OCI-LY1 (cell line): ENCODE results near the gene RALGPS1.

ENCODE experiments used
- H2AFZ ChIP-seq: fragments of 200-600 bp; sonication (generic), shearing (Covaris generic); 2 replicates; pipeline ENCODE4 v1.6.0; 2014; ENCODE audit warnings: antibody characterized with exemption, mild to moderate bottlenecking, low read length
- H3F3A ChIP-seq: fragments of 200-600 bp; sonication (generic), shearing (Covaris generic); 2 replicates; pipeline ENCODE4 v1.6.0; 2014; ENCODE audit warnings: mild to moderate bottlenecking, antibody characterized with exemption, low read length, moderate library complexity; ENCODE audit not compliant: insufficient read depth
- H3K27ac ChIP-seq: fragments of 200-600 bp; sonication (generic); 2 replicates; pipeline ENCODE4 v1.5.1; 2014; ENCODE audit warnings: low read length, mixed run types, mild to moderate bottlenecking, low read depth; ENCODE audit not compliant: poor library complexity, severe bottlenecking
- H3K27me3 ChIP-seq: fragments of 200-600 bp; sonication (generic); 2 replicates; pipeline ENCODE4 v1.6.0; 2014; ENCODE audit warnings: antibody characterized with exemption, mild to moderate bottlenecking, low read length, moderate library complexity; ENCODE audit not compliant: insufficient read depth
- H3K36me3 ChIP-seq: fragments of 200-600 bp; sonication (generic); 2 replicates; pipeline ENCODE4 v1.6.1; 2014; ENCODE audit warnings: mild to moderate bottlenecking, antibody characterized with exemption, low read length, moderate library complexity, mixed read lengths; ENCODE audit not compliant: insufficient read depth
- H3K4me1 ChIP-seq: fragments of 200-600 bp; sonication (generic); 2 replicates; pipeline ENCODE4 v1.5.1; 2014; ENCODE audit warnings: mild to moderate bottlenecking, low read length, moderate library complexity; ENCODE audit not compliant: insufficient read depth, severe bottlenecking
- H3K4me2 ChIP-seq: fragments of 200-600 bp; sonication (generic), shearing (Covaris generic); 2 replicates; pipeline ENCODE4 v1.6.1; 2014; ENCODE audit warnings: low read length
- H3K4me3 ChIP-seq: fragments of 200-600 bp; sonication (generic); 2 replicates; pipeline ENCODE4 v1.5.1; 2014; ENCODE audit warnings: low read length, low read depth, mild to moderate bottlenecking, mixed read lengths; ENCODE audit not compliant: poor library complexity, severe bottlenecking
- H3K79me2 ChIP-seq: fragments of 200-600 bp; shearing (Covaris generic); 2 replicates; pipeline ENCODE4 v1.6.1; 2016; ENCODE audit warnings: mixed run types, low read length, mixed read lengths; ENCODE audit not compliant: insufficient read depth
- H3K9ac ChIP-seq: fragments of 200-600 bp; sonication (generic), shearing (Covaris generic); 2 replicates; pipeline ENCODE4 v1.6.1; 2014; ENCODE audit warnings: mild to moderate bottlenecking, low read length, mixed read lengths
- H3K9me2 ChIP-seq: fragments of 200-600 bp; sonication (generic), shearing (Covaris generic); 2 replicates; pipeline ENCODE4 v1.6.1; 2014; ENCODE audit warnings: low read depth, mild to moderate bottlenecking, low read length, mixed read lengths
- H3K9me3 ChIP-seq: fragments of 200-600 bp; shearing (Covaris generic); 2 replicates; pipeline ENCODE4 v1.6.1; 2014; ENCODE audit warnings: low read length, mixed read lengths
- H4K20me1 ChIP-seq: fragments of 200-600 bp; sonication (generic), shearing (Covaris generic); 2 replicates; pipeline ENCODE4 v1.6.0; 2016; ENCODE audit warnings: mild to moderate bottlenecking, low read length; ENCODE audit not compliant: insufficient read depth
- EZH2 ChIP-seq: fragments of 200-600 bp; sonication (generic), shearing (Covaris generic); IDR thresholded peaks from 2 replicates; pipeline ENCODE4 v1.8.0; 2017; ENCODE audit warnings: borderline replicate concordance, mixed run types, mild to moderate bottlenecking, antibody characterized with exemption, low read length, moderate library complexity, mixed read lengths
- TF ChIP-seq, protein P1 (sequence below): fragments of 200-600 bp; sonication (generic), shearing (Covaris generic); IDR thresholded peaks from 2 replicates; pipeline ENCODE4 v1.5.1; 2017; ENCODE audit warnings: mild to moderate bottlenecking, antibody characterized with exemption, low read length, moderate library complexity, mixed read lengths

RALGPS1 gene

DNA sequence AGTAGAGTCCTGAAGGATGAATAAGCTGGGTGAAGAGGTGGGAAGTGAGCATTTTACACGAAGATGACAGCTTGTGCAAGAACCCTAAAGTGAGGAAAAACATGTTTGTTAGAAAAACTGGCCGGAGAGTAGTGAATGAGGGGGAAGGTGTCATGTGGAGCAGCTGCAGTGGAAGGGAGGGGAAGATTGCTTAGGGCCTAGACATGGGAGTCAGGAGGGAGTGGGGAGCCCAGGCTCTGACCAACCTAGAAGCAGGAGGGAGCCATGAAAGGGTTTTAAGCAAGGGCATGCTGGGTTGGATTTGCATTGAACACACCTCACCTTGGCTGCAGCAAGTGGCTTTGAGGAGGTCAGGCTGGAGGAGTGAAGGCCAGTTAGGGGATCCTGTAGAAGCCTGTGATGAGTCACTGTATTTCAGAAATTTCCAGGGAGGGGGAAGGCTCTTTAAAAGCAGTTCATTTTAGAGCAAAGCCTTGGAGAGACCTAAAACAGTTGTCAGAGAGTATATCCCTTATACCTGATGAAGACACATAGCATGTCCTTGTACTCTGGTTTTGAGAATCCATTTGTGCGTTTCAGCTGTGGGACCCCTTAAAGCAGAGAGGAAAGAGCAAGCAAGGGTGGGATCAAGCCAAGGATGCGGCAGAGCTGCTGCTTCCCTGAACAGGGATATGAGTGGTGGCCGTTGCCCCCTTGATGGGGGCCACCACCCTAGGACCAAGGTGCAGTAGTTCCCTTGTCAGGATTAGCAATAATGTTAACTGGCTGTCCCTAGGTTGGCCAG is 162.5 kb downstream of the RALGPS1 start:
- Histone ChIP-seq H3K36me3 (no peaks in the 10 kb centered on the region), H3K4me3 (no peak overlapping the region), H3K9ac (no peak overlapping the region), H3F3A (no peaks in the 10 kb centered on the region), H3K27ac (no peak overlapping the region), H3K9me3 (no peaks in the 10 kb centered on the region), H3K9me2 (no peaks in the 10 kb centered on the region), H2AFZ (no peak overlapping the region), H3K4me1 (no peaks in the 10 kb centered on the region), H3K27me3 (no peaks in the 10 kb centered on the region), H3K79me2 (no peaks in the 10 kb centered on the region), H3K4me2 (no peak overlapping the region), H4K20me1 (no peaks in the 10 kb centered on the region)
- TF ChIP-seq, protein P1, sequence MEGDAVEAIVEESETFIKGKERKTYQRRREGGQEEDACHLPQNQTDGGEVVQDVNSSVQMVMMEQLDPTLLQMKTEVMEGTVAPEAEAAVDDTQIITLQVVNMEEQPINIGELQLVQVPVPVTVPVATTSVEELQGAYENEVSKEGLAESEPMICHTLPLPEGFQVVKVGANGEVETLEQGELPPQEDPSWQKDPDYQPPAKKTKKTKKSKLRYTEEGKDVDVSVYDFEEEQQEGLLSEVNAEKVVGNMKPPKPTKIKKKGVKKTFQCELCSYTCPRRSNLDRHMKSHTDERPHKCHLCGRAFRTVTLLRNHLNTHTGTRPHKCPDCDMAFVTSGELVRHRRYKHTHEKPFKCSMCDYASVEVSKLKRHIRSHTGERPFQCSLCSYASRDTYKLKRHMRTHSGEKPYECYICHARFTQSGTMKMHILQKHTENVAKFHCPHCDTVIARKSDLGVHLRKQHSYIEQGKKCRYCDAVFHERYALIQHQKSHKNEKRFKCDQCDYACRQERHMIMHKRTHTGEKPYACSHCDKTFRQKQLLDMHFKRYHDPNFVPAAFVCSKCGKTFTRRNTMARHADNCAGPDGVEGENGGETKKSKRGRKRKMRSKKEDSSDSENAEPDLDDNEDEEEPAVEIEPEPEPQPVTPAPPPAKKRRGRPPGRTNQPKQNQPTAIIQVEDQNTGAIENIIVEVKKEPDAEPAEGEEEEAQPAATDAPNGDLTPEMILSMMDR = no peak
- no peak for TF ChIP-seq EZH2

DNA sequence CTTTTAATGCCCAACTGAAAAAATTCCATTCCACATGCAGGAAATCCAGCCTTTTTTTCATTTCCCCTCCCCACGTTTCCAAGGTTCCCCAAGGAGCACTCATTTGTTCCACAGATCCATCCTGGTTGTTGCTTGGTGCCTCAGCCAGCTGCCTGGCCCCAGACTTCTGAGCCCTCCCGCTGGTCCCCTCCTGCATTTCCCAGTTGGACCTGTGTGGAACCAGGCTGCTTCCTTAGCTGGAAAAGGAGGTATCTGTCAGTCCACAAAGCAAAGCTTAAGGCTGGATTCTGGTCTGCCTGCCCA is 163.0 kb downstream of the RALGPS1 start:
- Histone ChIP-seq H3K36me3 (no peaks in the 10 kb centered on the region), H3K4me2 (no peak overlapping the region)
- no peak for TF ChIP-seq EZH2
- TF ChIP-seq, protein P1 = no peak

DNA sequence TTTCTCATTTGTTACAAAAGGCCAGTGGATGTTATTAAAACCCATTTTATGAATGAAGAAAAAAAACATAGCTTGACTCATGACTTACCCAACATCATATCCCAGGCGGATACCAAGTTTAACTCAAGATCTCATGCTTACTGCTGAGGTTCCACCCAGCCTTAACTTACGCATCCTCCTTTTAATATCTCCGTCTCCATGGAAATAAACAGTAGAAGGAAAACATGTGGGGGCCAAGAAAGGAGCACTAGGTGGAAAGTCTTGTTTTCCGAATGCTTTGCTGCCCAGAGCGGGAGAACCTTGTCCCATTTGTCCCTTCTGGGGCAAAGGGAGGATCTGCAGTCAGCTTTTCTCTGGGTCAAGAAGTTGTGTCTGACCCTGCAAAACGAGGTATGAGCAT is 163.8 kb downstream of the RALGPS1 start:
- no peak for TF ChIP-seq EZH2
- TF ChIP-seq, protein P1 = no peak
- Histone ChIP-seq H3K27me3 (no peaks in the 10 kb centered on the region), H3K4me2 (no peak overlapping the region), H3K9me2 (no peaks in the 10 kb centered on the region), H3K36me3 (no peaks in the 10 kb centered on the region), H3K4me3 (no peak overlapping the region), H3K9me3 (no peaks in the 10 kb centered on the region), H3K4me1 (no peaks in the 10 kb centered on the region), H2AFZ (no peak overlapping the region), H3K79me2 (no peaks in the 10 kb centered on the region), H3K27ac (no peak overlapping the region), H4K20me1 (no peaks in the 10 kb centered on the region), H3K9ac (no peak overlapping the region), H3F3A (no peaks in the 10 kb centered on the region)

More for the DNA sequence above, 163.0 kb downstream of the RALGPS1 start:
- Histone ChIP-seq H3K4me3 (no peak overlapping the region), H3K27ac (no peak overlapping the region), H3K9me2 (no peaks in the 10 kb centered on the region), H3K79me2 (no peaks in the 10 kb centered on the region), H2AFZ (no peak overlapping the region), H3K9ac (no peak overlapping the region), H4K20me1 (no peaks in the 10 kb centered on the region), H3F3A (no peaks in the 10 kb centered on the region), H3K4me1 (no peaks in the 10 kb centered on the region), H3K27me3 (no peaks in the 10 kb centered on the region), H3K9me3 (no peaks in the 10 kb centered on the region)
